Measurements from ENCODE around the gene DNAJC25. TPM values are rescaled to one million over a fixed set of nuclear protein-coding genes. Genes with fewer than 3 reads are reported as not detected.

The DNAJC25 gene
- 4.9 TPM for total RNA-seq

DNA sequence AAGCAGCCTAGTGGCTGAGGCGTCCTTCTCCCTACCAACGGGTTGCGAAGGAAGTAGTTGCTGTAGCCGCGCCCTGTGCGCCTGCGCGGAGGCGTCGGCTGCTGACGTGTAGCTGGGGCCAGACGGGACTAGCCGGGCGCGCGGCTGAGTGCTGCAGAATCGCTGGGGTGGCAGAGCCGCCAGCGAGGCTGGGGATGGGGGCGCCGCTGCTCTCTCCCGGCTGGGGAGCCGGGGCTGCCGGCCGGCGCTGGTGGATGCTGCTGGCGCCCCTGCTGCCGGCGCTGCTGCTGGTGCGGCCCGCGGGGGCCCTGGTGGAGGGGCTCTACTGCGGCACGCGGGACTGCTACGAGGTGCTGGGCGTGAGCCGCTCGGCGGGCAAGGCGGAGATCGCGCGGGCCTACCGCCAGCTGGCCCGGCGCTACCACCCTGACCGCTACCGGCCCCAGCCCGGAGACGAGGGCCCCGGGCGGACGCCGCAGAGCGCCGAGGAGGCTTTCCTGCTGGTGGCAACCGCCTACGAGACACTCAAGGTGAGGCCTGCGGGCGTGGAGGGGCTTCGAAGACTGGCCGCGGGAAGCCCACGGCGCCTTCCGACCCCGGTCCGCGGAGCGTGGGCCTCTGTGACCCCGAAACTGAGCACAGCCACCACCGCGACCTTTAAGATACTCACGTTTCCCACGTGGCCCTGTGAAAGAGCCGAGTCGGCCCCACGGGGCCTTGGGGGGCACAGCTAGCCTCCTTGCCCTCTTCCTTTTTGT, at the start of gene DNAJC25:
DNAJC25 (plus strand) TSS at position 121 of the 758 bp plus-strand sequence; CDS start at position 195, 74 bp downstream.
- Histone ChIP-seq H3K27me3 (ENCODE audit: insufficient read depth, low read length) (no peaks in the 10 kb centered on the region), H3K9me3 (ENCODE audit: low read depth, low read length) (no peaks in the 10 kb centered on the region), H3K4me1 (ENCODE audit: insufficient read depth, low read length) (peaks cover 25% of the 10 kb centered on the region), H3K4me3 (ENCODE audit: low read length) (peak within 1 kb of the TSS; percentile 72)

DNA sequence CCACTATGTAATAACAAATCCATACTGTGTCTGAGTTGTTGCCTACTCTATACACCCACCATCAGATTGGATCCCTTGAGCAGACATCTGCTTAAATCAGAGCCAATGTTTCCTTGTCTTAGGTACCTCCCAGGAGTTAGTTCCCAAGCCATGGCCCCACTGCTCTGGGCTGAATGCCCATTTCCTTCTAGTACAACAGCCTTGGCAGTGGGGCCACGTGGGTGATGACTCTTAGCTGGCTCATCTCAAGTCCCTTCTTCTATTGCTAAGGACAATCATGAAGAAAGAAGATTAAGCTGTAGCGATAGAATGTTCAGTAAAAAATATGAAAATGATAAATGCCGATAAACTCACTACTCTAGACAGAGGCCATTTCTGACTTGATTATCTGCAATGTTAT, 48.2 kb upstream of the DNAJC25 start:
- no peaks in the 10 kb centered on the region for H3K9me3 ChIP-seq (ENCODE audit: low read depth, low read length)
- no peaks in the 10 kb centered on the region for H3K27me3 ChIP-seq (ENCODE audit: insufficient read depth, low read length)
- no peak overlapping the region for H3K4me3 ChIP-seq (ENCODE audit: low read length)
- H3K4me1 ChIP-seq (ENCODE audit: insufficient read depth, low read length): no peaks in the 10 kb centered on the region

DNA sequence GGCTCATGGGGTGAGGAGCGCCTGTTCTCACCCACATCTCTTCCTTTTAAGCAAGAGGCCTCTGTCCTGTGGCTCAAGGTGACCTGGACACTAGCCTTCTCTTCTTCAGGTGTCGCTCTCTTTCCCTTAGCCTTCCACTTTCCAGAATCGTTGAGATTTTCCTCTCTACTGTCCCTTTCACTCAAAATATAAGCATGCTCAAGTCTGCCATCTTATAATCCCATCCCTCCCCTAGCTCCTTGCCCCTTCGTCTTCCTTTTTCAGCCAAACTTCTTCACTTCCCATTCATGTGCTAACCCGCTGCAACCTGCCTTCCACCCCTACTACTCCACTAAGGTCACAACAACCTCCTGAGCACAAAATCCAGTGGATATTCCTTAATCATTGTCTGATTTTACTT, 44.8 kb upstream of the DNAJC25 start:
- Histone ChIP-seq H3K27me3 (ENCODE audit: insufficient read depth, low read length) (no peaks in the 10 kb centered on the region), H3K4me1 (ENCODE audit: insufficient read depth, low read length) (no peaks in the 10 kb centered on the region), H3K4me3 (ENCODE audit: low read length) (no peak overlapping the region), H3K9me3 (ENCODE audit: low read depth, low read length) (no peaks in the 10 kb centered on the region)

DNA sequence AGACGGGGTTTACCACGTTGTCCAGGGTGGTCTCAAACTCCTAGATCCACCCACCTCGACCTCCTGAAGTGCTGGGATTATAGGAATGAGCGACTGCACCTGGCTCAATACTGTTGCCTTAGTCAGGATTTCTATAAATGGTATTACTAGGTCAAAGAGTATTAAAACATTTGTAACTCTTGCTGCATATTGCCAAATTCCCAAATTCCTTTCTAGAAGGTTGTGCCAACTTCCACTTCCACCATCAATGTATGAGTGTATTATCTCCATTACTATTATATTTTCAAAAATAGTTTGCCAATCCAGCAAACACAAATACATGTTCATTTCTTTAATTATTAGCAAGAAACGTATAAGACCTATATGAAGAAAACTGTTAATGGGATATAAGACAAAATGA, 42.3 kb upstream of the DNAJC25 start:
- no peak overlapping the region for H3K4me3 ChIP-seq (ENCODE audit: low read length)
- H3K4me1 ChIP-seq (ENCODE audit: insufficient read depth, low read length): no peaks in the 10 kb centered on the region
- no peaks in the 10 kb centered on the region for H3K9me3 ChIP-seq (ENCODE audit: low read depth, low read length)
- H3K27me3 ChIP-seq (ENCODE audit: insufficient read depth, low read length): no peaks in the 10 kb centered on the region

DNA sequence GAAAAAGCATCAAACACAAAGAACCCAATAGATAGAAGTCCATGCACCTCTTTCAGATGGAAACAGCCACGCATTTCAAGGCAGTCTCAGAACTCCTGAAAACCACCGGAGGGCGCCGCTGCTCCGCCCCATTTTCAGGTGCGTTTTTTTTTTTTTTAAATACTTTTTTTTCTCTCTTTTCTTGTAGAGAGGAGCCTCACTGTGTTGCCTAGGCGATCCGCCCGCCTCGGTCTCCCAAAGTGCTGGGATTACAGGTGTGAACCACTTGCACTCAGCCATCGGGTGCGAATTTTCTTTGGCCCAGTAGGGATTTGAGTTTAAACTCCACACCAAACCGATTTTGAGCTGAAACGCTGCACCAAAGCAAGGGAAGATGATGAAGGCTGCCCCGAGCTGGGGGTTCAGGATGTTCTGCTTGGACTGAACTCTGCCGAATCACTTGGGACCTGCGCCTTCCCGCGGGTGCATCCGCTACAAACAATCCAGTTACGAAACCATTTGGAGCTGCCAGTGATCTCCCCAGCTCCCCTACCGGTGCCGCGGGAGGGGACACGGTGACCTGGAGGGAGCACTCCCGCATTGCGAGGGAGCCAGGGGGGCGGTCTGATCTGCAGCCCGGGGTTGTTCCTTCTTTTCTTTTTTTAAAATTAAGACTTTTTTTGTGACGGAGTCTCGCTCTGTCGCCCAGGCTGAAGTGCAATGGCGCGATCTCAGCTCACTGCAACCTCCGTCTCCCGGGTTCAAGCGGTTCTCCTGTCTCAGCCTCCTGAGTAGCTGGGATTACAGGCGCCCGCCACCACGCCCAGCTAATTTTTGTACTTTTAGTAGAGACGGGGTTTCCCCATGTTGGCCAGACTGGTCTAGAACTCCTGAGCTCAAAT, 33.0 kb upstream of the DNAJC25 start:
- Histone ChIP-seq H3K4me1 (ENCODE audit: insufficient read depth, low read length) (peaks cover 24% of the 10 kb centered on the region), H3K4me3 (ENCODE audit: low read length) (peak overlapping the region; percentile 42), H3K9me3 (ENCODE audit: low read depth, low read length) (no peaks in the 10 kb centered on the region)

DNA sequence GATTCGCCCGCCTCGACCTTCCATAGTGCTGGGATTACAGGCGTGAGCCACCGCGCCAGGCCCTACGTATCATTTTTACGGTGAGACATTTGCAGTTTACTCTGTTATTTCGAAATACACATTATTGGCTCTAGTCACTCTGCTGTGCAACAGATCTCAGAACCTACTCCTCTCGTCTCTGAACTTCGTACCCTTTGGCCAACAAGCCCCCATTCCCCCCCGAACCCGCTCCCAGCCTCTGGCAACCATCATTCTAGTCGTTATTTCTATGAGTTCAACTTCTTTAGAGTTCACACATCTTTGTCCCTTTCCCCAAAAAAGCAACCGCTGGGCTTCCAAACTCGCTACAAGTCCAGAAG, 32.4 kb upstream of the DNAJC25 start:
- no peaks in the 10 kb centered on the region for H3K9me3 ChIP-seq (ENCODE audit: low read depth, low read length)
- H3K27me3 ChIP-seq (ENCODE audit: insufficient read depth, low read length): peaks cover 8% of the 10 kb centered on the region
- peaks cover 24% of the 10 kb centered on the region for H3K4me1 ChIP-seq (ENCODE audit: insufficient read depth, low read length)
- peak overlapping the region; percentile 42 for H3K4me3 ChIP-seq (ENCODE audit: low read length)

More for the DNA sequence above, 33.0 kb upstream of the DNAJC25 start:
- H3K27me3 ChIP-seq (ENCODE audit: insufficient read depth, low read length): peaks cover 8% of the 10 kb centered on the region

DNA sequence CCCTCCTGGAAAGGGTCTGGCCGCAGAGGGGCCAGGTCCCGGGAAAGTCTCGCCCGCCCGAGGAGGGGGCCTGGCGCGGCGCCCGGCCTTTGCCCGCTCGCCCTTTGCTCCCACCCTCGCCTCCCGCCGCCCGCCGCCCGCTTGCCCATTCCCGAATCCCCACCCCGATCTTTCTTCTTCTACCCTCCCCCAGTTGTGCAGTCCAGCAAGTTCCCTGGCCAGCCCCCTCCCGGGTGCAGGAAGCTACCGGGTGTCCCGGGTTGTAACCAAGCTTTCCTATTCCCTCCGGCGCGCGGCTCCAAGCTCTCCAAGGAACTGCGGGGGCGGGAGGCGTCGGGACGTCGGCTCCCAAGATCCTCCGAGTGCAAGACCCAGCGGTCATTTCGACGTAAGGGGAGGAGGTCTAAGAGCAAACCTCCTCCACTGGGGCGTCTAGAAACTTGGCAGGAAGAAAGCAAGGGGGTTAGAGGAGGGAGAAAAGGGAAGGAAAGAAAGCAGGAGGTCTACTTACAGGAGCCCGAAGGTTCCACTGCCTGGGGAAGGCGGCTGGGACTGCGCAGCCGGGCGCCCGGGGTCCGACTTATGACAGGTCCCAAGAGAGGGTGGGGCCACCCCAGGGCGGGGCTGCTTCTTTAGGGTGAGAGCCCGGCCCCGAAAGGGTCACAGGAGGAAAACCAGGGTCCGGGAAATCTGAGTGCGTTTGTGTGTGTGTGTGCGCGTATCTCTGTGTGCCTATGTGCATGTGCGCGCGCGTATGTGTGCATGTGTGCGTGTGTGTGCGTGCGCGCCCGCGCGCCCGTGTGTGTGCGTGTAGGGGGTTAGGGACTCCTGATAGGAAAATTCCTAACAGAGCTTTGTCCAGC, 31.8 kb upstream of the DNAJC25 start, which contains the start of gene PTGR1:
PTGR1 (minus strand) TSS at position 556 of the 863 bp plus-strand sequence. CDS start 2,225 bp downstream, outside the sequence.
- peaks cover 8% of the 10 kb centered on the region for H3K27me3 ChIP-seq (ENCODE audit: insufficient read depth, low read length)
- H3K4me3 ChIP-seq (ENCODE audit: low read length): peak within 1 kb of the TSS; percentile 42
- peaks cover 24% of the 10 kb centered on the region for H3K4me1 ChIP-seq (ENCODE audit: insufficient read depth, low read length)
- no peaks in the 10 kb centered on the region for H3K9me3 ChIP-seq (ENCODE audit: low read depth, low read length)

DNA sequence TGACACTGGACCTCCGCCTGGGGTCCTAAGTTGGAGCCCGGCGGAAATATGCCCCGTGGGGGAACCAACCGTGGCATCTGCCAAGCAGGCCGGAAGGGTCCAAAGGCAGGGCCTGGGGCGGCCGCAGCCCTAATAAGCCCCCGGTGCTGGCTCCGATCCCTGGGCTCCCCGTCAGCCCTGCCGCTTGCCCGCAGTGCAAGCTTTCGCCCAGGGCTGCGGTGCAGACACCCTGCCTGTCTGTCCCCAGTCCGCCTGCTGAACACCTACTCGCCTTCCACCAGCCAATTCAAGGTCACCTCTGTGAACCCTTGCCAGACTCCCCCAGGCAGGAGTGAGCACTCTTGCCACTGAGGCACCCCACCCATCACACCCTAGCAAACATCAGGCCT, 31.2 kb upstream of the DNAJC25 start:
- Histone ChIP-seq H3K4me1 (ENCODE audit: insufficient read depth, low read length) (peaks cover 24% of the 10 kb centered on the region), H3K4me3 (ENCODE audit: low read length) (peak overlapping the region; percentile 42), H3K9me3 (ENCODE audit: low read depth, low read length) (no peaks in the 10 kb centered on the region), H3K27me3 (ENCODE audit: insufficient read depth, low read length) (peaks cover 8% of the 10 kb centered on the region)

DNA sequence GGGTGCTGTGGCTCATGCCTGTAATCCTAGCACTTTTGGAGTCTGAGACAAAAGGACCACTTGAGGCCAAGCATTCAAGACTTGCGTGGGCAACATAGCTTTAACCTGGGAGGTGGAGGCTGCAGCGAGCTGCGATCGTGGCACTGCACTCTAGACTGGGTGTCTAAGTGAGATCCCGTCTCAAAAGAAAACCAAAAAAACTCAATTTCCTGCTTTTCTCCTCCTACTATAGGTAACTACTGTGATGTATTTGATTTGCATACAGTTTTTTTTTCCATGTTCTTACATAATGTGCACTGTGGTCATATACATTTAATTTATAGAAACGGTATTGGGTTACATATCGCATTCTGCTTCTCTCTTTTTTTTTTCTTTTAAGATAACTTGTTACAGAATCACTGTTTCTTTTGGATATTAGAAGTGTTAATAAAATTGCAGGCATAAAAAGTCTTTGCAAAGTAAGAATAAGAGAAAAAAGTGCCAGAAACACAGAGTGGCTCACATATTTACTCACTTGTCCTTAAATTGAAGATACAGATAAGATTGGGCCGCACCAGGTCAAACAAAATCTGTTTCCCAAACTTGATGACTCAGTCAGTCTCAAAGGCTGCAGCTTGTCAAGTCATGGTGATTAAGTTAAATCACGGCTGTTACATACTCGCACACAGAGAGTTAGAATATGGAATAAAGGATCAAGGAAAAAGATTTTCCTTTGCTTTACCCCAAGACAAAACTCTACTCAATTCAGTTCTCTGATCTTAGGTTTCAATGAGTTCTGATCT, 29.7 kb upstream of the DNAJC25 start:
- no peaks in the 10 kb centered on the region for H3K9me3 ChIP-seq (ENCODE audit: low read depth, low read length)
- H3K27me3 ChIP-seq (ENCODE audit: insufficient read depth, low read length): peaks cover 8% of the 10 kb centered on the region
- H3K4me3 ChIP-seq (ENCODE audit: low read length): no peak overlapping the region
- H3K4me1 ChIP-seq (ENCODE audit: insufficient read depth, low read length): peaks cover 24% of the 10 kb centered on the region

DNA sequence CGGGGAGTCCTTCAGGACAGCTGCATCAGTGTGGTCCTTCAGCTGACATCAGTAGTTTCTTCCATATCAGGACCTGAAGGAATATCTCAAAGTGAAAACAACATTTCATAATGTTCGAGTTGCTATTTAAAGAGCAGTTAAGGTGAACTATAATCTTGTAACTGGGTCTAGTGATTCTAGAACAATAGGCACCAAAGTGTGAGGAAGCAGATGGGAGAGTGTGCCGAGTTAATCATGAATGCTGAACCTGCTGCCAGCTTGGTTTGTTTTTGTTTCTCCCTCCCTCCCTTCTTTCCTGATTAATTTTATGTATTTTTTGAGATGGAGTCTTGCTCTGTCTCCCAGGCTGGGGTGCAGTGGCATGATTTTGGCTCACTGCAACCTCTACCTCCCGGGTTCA, 28.1 kb upstream of the DNAJC25 start:
- peaks cover 8% of the 10 kb centered on the region for H3K27me3 ChIP-seq (ENCODE audit: insufficient read depth, low read length)
- H3K4me3 ChIP-seq (ENCODE audit: low read length): no peak overlapping the region
- peaks cover 18% of the 10 kb centered on the region for H3K4me1 ChIP-seq (ENCODE audit: insufficient read depth, low read length)
- no peaks in the 10 kb centered on the region for H3K9me3 ChIP-seq (ENCODE audit: low read depth, low read length)

DNA sequence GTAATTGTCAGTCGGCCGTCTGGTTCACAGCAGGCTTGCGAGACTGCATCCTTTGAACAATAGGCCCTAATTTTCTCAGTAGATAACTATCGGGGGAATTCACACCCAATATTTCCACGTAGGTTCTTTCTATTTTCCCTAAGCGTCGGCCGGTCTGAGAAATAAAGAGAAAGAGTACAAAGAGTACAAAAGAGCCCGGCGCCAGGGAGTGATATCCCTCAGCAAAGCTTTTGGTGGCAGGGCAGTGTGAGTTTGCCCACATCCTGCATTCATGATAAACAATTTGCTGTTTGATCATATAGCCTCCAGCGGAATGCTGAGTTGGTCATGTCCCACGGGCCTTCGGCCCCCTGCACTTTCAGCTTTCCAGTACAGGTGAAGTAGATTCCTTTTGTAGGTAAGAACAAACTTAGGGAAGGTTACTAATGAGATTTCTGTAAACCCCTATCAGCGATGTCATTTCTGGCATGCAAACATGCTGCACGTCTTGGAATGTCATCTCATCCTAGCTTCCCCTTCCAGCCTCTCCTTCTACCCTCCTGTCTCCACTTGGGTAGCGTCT, 27.0 kb upstream of the DNAJC25 start:
- Histone ChIP-seq H3K4me3 (ENCODE audit: low read length) (no peak overlapping the region), H3K27me3 (ENCODE audit: insufficient read depth, low read length) (peaks cover 6% of the 10 kb centered on the region), H3K9me3 (ENCODE audit: low read depth, low read length) (no peaks in the 10 kb centered on the region), H3K4me1 (ENCODE audit: insufficient read depth, low read length) (peaks cover 9% of the 10 kb centered on the region)

DNA sequence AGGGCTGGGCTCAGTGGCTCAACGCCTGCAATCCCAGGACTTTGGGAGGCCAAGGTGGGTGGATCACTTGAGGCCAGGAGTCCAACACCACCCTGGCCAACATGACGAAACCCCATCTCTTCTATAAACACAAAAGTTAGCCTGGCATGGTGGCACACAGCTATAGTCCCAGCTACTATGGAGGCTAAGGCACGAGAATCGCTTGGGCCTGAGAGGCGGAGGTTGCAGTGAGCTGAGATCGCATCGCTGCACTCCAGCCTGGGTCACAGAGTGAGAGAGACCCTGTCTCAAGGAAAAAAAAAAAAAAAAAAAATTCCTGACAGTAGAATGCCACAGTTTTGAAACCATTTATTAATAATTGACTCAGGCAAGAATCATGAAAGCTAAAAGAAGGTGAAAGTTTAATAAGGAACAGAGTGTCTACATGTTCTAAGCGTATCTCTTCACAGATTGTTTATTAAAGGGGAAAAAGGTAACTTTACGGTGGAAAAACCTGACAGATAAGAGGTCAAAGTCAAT, 26.0 kb upstream of the DNAJC25 start:
- no peaks in the 10 kb centered on the region for H3K9me3 ChIP-seq (ENCODE audit: low read depth, low read length)
- H3K4me3 ChIP-seq (ENCODE audit: low read length): no peak overlapping the region
- H3K4me1 ChIP-seq (ENCODE audit: insufficient read depth, low read length): peaks cover under 1% of the 10 kb centered on the region
- H3K27me3 ChIP-seq (ENCODE audit: insufficient read depth, low read length): peaks cover 1% of the 10 kb centered on the region

DNA sequence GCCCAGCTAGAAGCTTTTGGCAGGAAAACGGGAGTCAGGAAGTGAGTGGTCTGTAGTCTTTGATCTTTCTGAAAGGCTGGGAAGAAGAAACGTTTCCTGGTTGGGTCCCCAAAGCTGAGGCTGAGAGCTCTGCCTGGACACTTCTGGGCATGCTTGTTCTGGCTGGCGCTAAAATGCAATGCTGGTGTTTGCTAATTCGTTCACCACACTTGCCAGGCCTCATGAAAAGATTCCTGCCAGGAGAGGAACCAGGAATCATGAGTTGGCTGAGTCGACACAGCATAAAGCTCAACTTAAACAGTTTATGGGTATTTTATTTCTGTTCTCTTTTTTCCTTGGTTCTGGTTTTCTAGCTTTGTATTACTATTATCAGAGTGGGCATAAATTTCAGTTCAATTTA, 21.0 kb upstream of the DNAJC25 start:
- Histone ChIP-seq H3K4me1 (ENCODE audit: insufficient read depth, low read length) (no peaks in the 10 kb centered on the region), H3K27me3 (ENCODE audit: insufficient read depth, low read length) (no peaks in the 10 kb centered on the region), H3K4me3 (ENCODE audit: low read length) (no peak overlapping the region), H3K9me3 (ENCODE audit: low read depth, low read length) (no peaks in the 10 kb centered on the region)

DNA sequence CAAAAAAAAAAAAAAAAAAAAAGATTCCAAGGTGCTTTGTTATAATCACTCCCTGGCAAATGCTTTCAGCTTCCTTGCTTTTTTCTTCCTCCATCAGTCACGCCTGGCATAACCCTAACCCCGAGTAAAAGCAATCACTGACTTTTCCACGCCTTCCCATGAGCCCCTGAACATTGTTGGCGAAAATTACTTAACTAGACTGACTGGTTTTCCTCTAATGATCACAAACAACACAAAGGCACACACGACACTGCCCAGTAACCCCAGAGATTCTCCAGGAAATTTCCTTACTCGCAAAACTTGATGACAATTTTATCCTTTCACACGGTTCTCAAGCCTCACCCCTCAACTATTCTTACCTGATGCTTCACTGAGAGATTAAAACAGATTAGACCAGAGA, 20.3 kb upstream of the DNAJC25 start:
- no peaks in the 10 kb centered on the region for H3K4me1 ChIP-seq (ENCODE audit: insufficient read depth, low read length)

More for the DNA sequence above, 20.3 kb upstream of the DNAJC25 start:
- no peaks in the 10 kb centered on the region for H3K9me3 ChIP-seq (ENCODE audit: low read depth, low read length)
- no peaks in the 10 kb centered on the region for H3K27me3 ChIP-seq (ENCODE audit: insufficient read depth, low read length)
- no peak overlapping the region for H3K4me3 ChIP-seq (ENCODE audit: low read length)

Data from mononuclear cell (primary cell).